Endothelial cell of umbilical vein (primary cell): ENCODE data around the gene PRDM16.

ENCODE experiments used
- CTCF ChIP-seq, 2 donors: IDR thresholded peaks; 1 replicate in 1 of 2; 2 replicates in 1 of 2; pipeline ENCODE4 v1.5.1; 2011; ENCODE audit warnings: low read length in 2 of 2, mild to moderate bottlenecking in 2 of 2, moderate library complexity in 2 of 2, control low read depth in 1 of 2, inconsistent platforms in 1 of 2, low read depth in 1 of 2; ENCODE audit not compliant: insufficient read depth in 1 of 2; ENCODE audit errors: extremely low read depth in 1 of 2
- EZH2 ChIP-seq: IDR thresholded peaks from 2 replicates; pipeline ENCODE4 v1.6.1; 2012; ENCODE audit warnings: borderline replicate concordance, low read depth, mild to moderate bottlenecking, moderate library complexity, low read length, inconsistent platforms; ENCODE audit not compliant: severe bottlenecking
- MAX ChIP-seq: IDR thresholded peaks from 2 replicates; pipeline ENCODE4 v1.6.1; 2011; ENCODE audit not compliant: insufficient read depth, insufficient read length
- POLR2A ChIP-seq: IDR thresholded peaks from 2 replicates; pipeline ENCODE4 v1.6.1; 2012; ENCODE audit warnings: low read depth, mild to moderate bottlenecking, control low read depth, low read length

GRCh38 chr1:3431686-3432085, 362.7 kb downstream of the PRDM16 start:
- no peak for TF ChIP-seq MAX
- TF ChIP-seq CTCF (IDR thresholded peaks at IDR 0.05; ENCODE audit: extremely low read depth in 1 of 2, insufficient read depth in 1 of 2, low read depth in 1 of 2, low read length in 2 of 2) = peak in 1 of 2 donors; percentile 1
- no peak for TF ChIP-seq EZH2
- TF ChIP-seq POLR2A = no peak
